Measurements from ENCODE around the gene EMD.
"Not testable (repeated sequence)": the region's sequence is repeated elsewhere in the genome, so short reads cannot be mapped to it uniquely, and the experiment has no call there.

Gene EMD

GRCh38 chrX:154378799-154379568 is at the start of gene EMD:
Gene EMD (plus strand): TSS chrX:154379295. CDS start chrX:154379485, 190 bp downstream.
- DNase-seq: peak; percentile 97

- no peak for DNase-seq
These were observed 46.5 kb upstream of the EMD start for GRCh38 chrX:154332561-154332960.

DNA sequence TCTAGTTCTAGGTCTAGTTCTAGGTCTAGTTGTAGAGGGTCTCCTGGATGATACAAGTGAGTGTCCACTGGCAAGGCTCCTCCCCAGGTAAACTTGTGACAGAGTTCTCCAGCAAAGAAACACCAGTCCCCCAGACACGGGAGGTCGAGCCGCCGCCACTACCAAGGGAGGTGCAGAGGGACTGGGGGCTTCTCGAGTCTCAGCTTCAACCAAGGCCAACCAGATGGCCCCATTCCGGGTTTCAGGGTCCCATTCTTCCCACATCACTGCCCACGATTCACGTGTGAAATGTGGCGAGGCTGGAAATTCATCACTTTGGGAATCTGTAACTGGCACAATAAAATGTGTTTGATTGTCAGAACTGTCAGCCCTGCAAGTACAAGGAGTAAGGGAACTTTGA is 46.0 kb upstream of the EMD start:
- no peak for DNase-seq

GRCh38 chrX:154333837-154334271 is 45.2 kb upstream of the EMD start:
- peak; percentile 41 to 54 (median 52) for DNase-seq

DNA sequence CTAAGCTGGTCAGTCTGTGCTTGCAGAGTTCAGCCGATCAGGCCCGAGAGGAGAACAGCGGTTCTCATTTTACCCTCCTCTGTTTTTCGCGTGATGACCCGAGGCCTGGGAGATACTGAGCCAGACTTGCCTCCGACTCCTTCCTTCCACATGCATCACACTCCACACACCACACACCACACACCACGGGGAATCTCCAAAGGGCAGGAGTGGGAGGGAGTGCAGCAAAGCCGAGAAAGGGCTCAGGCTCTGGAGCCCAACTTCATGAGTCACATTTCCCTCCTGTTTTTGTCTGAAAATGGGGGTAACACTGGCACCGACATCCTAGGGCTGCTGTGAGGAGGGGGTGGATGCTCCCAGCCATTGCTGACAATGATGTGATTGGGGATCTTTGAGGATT is 44.6 kb upstream of the EMD start:
- DNase-seq: peak; percentile 73 to 78 (median 73)

GRCh38 chrX:154341399-154342298 is 37.4 kb upstream of the EMD start:
- DNase-seq: not testable (repeated sequence)

DNA sequence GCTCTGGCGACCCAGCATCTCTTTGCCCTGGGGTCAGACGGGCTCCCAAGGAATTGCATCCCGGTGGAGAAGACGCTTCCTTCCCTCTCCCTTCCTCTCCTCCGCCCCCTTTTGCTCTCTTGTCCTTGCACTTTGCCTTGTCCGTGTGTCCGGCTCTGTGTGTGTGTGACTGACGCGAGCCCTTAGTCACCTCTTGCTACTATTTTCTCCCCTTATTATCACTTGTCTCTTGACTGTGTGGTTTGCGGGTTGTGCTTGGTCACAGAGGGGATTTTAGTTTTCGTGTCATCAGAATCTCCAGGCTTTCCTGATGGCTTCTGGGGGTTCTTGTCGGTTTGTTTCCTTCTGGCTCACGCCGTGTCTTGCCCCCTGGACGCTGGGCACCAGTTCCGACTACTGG is 36.0 kb upstream of the EMD start:
- DNase-seq: not testable (repeated sequence)

DNA sequence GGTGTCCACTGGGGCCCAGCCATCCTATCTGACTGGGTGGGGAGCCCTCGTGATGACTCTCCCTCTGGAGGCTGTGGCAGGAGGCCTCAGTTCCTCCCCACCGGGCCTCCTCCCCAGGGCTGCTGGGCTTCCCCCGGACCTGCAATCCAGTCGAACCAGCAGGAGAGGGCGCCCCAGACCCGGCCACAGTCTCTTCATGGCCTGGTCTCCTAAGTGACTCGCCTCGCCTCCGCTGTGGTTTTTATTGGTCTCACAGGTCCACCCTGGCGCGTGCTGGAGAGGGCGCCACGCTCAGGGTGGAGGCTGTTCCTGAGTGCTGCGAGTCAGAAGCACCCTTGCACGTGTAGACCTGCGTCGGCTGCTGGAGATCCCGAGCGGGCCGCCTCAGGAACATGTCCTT is 35.5 kb upstream of the EMD start:
- not testable (repeated sequence) for DNase-seq

DNA sequence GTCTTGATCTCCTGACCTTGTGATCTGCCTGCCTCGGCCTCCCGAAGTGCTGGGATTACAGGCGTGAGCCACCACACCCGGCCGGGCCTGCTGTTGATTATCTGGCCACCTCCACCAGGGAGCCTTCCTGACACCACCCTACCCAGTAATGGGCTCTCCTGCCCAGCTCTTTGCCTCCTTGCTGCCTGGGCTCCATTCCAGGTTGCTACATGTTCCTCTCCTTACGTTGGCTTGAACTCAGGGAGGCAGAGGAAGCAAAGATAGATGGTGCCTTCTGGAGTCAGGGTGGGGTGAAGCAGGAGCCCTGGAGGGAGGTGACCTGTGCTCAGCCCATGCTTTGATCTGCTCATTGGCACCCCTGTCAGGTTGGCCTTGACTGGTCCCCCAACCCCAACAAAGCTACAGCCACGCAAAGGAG is 31.0 kb upstream of the EMD start:
- no peak for DNase-seq

- DNase-seq: no peak
These were observed 30.3 kb upstream of the EMD start for GRCh38 chrX:154348646-154349358.

- no peak for DNase-seq
These were observed 29.6 kb upstream of the EMD start for GRCh38 chrX:154349359-154349935.

DNA sequence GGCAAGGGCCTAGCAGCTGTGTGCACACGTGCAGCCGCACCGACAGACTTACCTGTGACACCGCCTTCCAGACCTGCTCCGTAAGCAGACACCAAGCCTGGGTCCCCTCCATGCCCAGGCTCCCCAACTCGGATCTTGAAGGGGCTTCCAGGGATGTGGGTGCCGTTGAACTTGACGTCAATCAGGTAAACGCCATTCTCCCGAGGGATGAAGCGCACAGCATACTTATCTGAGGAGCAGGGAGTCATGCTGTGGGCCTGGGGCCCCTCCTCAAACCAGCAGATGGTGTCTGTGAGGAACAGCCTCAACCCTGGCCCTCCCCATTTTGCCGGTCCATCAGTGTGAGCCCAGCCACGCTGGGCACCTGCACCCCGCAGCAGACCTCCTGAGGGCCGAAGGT is 29.1 kb upstream of the EMD start:
- DNase-seq: no peak

DNA sequence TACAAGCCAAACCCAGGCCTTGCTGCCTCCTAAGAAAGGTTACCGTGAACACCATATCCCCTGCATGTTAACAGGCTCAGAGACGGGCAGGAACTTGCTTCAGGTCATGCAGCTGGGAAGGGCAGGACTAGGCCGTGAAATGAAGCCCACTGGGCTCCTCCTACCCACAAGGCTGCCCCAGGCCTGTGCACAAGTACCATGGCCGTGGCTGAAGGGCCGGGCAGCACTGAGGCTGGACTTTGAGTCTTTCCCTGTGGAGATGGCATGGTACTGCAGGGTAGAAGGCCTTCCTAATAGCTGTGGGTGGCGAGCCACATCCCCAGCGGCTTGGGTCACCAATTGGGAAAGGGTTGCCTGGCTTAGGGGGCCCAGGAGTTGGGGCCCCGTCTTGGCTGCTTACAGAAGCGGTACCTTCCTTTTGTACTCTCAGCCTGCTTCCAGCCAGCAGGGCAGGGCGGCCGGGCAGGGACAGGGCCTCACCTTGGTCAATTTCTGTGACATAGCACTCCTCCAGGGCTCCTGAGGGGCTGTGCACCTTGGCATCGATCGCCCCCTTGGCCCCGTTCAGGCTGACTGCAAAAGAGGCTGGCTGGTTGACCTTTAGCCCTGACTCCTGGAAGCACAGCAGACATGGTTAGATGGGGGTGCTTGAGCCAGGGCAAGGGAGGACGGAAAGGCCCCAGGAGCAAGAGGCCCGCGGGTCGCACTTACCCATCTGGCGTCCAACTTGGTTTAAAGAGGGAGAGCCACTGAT is 28.5 kb upstream of the EMD start:
- DNase-seq: no peak

DNA sequence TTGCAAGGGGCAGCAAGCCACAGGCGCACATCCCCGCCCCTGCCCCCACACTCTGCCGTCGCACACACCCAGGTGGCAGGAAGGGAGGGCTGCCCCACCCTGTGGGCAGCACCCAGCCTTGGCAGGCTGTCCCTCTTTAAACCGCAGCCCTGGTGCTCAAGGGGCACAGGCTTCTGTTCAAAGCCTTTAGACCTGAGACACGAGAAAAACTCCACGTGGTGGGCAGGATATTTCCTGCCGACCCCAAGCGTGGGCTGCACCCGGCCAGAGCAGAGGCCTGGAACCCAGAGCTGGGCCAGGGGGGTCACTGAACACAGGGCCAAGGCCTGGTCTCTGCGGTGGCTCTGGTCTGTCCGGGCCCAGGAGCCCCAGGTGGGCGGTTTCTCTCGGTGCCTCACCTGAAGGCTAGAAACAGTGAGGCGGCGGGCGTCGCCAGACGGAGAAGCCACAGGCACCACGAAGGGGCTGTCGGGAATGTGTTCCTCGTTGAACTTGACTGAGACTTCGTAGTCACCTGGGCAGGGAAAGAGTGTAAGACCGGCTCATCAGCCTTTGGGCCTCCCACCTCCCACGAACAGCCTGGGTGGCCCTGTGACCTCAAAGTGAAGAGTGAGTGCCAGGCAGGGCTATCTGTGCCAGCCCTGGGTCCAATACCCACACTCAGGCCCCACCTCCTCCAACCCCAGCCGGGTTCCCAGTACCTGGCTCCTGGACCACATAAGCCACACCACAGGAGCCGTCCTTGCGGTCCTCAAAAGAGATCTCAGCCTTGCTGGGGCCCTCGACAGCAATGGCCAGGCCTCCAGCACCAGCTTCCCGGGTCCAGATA is 27.7 kb upstream of the EMD start:
- no peak for DNase-seq

- DNase-seq: no peak
These were observed 27.1 kb upstream of the EMD start for GRCh38 chrX:154352012-154352401.

DNA sequence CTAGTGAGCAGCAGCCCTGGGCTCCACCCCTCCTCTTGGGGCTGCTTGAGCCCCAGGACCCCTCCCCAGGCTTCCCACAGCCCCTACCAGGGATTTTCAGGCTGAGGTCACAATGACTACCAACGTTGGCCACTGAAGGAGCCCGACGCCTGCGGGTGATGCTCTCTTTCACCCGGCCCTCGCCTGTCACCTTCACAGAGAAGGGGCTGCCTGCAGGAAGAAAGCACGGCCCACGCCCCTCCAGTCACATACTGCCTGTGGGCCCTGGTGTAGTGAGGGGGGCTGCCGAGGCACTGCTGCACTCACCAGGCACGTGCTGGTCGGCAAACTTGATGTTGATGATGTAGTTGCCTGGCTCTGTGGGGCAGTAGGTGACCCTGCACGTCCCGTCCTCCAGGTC is 26.6 kb upstream of the EMD start:
- no peak for DNase-seq

DNA sequence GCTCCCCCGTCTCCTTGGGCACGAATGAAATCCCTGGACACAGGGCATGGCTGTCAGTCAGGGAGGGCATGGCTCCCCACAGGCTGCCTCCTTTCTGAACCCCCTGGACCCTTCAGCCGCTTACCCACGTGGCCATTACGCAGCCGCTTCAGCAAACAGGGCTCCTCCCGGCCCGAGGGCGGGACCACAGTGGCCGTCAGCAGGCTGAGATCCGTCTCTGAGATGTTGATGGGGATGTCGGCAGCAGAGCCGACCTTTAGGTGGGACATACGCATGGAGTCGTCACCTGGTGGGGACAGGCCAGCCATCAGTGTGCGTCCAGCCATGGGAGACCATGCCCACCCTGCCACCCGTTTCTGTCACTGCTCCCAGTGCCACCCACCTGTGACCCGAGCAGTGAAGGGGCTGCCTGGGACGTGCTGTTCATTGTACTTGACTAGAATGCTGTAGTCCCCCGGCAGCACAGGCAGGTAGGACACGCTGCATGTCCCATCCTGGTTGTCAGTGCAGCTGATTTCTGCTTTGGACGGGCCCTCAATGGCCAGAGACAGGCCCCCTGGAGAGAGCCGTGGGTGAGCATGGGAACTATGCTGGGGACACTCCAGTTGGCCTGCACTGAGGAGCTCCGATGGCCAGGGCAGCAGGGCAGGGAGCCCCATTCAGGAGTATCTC is 25.8 kb upstream of the EMD start:
- DNase-seq: no peak

- DNase-seq: no peak
These were observed 25.1 kb upstream of the EMD start for GRCh38 chrX:154354013-154354412.

DNA sequence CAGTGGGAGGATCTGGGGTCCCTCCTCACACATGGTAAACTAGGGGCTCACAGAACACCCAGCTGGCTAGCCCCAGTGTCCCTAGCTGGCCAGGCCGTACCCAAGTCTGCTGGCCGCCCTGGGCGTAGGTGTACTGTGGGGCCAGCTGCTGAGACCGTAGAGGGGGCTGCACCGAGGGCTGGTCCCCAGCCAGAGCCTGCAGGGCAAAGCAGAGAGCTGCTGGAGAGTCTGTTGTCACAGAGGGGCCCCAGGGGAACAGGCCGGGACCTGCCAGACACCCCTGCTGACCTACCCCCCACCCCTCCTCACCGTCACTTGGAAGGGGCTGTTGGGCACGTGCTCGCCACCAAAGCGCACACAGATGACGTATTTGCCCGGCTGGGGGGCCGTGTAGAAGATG is 24.6 kb upstream of the EMD start:
- DNase-seq: no peak

DNA sequence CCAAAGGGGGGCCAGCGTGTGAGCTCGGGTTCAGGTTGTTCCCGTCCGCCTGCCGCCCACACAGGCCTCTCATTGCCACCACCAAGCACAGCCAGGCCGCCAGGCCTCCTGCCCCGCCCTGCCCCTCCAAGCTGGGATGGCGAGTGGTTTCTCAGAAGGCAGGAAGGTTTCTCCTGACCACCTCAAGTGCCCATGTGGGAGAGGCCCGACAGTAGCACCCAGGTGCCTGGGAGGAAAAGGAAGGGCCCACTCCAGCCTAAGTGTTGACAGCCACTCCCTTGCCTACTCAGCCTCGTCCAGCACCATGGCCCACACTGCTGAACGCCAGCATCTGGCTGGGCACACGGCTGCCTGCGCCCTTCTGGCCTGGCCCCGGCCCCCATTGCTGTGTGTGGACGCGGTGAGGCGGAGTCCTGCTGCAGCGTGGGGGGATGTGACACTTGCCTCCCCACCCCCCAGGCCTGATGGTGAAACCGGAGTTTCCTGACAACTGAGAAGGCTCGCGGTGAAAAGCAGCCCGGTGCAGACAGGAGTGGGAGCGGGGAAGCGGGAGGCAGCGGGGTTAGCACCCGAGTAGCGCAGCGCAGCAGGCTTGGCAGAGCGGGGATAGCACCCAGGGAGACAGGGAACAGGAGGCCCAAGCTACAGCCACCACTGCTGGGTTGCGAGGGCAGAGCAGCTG is 23.9 kb upstream of the EMD start:
- DNase-seq: no peak
